GM19043 (cell line): ENCODE measurements around the gene TAF5L.
"Not testable (repeated sequence)": the region's sequence is repeated elsewhere in the genome, so short reads cannot be mapped to it uniquely, and the experiment has no call there.

ENCODE experiments used
- ATAC-seq: cut with Tn5 transposase; IDR thresholded peaks from one replicate; pipeline ENCODE4 v1.9.1; 2021; ENCODE audit warnings: low read depth; ENCODE audit not compliant: unreplicated experiment

Gene TAF5L

DNA sequence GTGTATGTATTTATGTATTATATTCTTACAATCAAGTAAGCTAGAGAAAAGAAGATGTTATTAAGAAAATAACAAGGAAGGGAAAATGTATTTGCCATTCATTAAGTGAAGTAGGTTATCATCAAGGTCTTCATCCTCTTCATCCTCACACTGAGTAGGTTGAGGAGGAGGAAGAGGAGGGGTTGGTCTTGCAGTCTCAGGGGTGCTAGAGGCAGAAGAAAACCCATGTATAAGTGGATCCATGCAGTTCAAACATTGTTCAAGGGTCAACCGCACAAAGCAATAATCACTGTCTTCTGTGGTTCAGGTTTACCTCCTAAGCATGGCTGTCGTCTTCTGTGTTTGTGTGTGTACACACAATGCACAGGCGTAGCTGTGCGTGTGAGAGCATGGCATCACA, 17.0 kb upstream of the TAF5L start:
- no peak for ATAC-seq

DNA sequence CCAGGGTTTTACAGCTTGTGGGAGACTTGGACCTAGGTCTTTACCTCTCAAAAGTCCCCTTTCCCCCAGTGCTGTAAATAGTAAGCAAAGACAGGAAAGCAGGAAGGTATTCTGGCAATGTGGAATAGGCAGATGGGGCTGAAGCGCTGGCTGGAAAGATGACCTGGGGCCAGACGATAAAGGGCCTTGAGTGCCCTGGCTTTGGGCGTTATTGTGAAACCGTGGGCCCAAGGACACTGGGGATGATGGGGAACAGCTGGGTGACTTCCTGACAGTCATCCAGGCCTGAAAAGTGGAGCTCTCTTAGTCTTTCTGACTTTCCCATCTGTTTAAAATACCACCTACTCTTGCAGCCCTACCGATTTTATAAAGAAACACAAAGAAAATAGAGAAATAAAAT, 16.5 kb upstream of the TAF5L start:
- no peak for ATAC-seq

DNA sequence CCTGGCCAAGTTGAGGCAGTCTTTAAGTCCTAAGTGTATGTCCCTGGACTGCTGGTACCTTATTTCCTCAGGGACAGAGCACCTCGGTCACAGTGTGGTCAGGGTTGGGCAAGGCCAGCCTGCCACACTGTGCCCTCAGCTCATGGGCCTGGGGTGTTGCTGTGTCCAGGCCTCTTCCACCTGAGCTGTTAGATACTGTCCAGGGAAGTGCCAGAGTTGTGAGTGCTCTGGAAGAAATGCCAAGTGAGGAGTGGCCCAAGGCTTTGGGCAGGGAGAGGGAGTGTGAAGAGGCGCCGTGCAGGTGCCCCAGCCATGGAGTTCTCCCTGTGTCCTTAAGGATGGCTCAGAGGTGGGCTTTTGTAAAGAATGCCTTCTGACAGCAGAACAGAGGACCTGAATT, 15.4 kb upstream of the TAF5L start:
- ATAC-seq, result no peak

DNA sequence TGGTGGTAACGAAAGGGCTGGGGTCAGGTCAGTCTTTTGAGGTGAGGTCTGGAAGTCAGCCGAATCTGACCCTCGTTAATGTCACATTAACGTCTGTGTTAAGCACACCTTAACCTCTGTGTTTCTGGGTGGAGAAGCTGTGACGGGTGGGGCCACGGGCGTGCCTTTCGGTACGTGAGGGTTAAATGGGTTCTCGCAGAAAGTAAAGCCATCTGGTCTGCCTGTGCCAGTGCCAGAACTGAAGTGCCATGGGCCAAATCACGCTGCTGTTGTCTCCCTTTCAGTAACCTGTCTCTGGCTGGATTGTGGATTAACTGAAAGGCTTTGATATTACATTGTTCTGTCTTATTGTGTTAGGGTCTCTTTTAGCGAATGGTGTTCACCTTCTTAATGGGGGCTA, 14.5 kb upstream of the TAF5L start:
- no peak for ATAC-seq

DNA sequence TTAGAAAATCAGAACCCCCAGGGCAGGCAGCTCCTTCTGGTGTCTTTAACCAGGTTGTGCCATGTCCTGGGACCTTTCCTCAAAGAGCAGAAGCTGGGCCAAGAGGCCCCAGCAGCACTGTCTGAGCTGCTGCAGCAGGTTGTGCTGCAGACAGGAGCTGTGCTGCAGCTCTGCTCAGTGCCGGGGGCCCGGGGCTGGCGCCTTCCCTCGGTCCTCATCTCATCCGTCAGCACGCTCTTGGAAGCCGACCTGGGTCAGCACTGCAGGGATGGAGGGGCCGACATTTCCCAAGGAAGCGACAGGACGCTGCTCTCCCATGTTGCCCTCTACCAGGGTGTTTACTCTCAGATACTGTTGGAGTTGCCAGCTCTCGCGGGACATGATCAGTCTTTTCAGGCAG, 11.8 kb upstream of the TAF5L start:
- ATAC-seq, result no peak

DNA sequence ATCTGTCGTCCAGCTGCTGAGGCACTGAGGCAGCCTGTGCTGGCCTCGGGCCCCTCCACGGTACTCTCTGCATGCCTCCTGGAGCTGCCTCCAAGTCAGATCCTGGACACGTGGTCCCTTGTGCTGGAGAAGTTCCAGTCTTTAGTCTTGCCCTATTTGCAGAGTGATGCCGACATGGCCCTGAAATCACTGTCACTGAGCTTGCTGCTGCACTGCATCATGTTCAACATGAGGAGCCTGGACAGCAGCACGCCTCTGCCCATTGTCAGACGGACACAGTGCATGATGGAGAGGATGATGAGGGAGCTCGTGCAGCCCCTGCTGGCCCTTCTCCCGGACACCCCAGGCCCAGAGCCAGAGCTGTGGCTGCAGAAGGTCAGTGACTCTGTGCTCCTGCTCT, 10.1 kb upstream of the TAF5L start:
- ATAC-seq, result no peak

DNA sequence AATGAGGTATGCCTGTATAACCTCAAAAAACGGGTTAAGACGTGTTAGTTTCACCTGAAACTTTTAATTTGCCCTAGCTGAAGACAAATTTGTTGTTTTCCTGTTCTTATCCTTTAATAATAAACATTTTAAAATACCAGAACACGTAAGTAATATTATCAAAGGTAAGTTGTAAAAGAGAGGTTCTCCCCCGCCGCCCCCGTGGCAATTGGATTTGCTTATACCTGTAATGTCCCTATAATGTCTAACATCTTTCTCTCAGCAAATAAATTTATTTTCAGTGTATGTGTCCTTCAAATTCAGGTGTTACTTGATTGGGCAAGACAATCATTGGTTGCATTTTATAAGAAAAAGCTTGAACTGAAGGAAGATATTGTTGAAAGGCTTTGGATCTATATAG, 6.0 kb upstream of the TAF5L start:
- ATAC-seq, result no peak

DNA sequence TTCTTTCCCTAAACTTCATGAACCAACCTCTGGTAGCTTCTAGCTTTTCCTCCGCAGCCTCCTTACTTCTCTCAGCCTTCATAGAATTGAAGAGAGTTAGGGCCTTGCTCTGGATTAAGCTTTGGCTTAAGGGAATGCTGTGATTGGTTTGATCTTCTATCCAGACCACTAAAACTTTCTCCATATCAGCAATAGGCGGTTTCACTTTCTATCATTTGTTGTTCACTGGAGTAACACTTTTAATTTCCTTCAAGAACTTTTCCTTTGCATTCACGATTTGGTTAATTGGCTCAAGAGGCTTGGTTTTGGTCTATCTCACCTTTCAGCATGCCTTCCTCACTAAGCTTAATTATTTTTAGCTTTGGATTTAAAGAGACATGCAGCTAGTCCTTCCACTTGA, 5.2 kb upstream of the TAF5L start:
- no peak for ATAC-seq

DNA sequence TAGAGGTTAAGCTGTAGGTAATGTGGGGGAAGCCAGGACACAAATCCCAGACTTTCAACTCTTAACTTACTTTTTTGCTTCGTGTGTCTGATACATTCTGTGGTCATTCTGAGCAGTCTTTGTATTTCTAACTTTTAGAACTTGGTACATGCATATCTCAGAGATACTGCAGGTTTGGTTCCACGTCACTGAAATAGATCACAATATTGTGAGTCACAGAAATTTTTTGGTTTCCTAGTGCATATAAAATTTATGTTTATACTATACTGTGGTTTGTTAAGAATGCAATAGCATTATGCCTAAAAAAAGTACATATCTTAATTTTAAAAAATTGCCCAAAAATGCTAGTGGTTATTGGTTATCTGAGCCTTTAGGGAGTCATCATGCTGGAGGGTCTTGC, 3.3 kb upstream of the TAF5L start:
- no peak for ATAC-seq

DNA sequence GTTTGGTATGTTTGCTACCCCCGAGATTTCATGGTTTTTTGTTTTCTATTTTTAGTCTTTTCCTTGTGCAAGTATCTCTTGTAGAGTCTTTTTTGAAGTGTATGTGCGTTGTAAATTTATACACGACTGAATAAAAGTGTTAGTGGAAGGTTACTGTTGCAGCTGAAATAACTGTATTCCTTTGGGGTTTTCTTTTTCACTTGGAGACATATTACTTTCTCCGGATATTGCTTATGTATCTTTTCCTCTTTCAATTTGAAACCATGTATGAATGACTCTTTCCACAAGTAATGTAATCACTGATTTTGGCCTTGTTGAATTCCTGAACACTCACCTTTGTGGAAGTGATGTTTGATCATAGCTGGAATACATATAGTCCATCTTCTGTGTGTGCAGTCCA, 1.1 kb upstream of the TAF5L start:
- ATAC-seq, result no peak

DNA sequence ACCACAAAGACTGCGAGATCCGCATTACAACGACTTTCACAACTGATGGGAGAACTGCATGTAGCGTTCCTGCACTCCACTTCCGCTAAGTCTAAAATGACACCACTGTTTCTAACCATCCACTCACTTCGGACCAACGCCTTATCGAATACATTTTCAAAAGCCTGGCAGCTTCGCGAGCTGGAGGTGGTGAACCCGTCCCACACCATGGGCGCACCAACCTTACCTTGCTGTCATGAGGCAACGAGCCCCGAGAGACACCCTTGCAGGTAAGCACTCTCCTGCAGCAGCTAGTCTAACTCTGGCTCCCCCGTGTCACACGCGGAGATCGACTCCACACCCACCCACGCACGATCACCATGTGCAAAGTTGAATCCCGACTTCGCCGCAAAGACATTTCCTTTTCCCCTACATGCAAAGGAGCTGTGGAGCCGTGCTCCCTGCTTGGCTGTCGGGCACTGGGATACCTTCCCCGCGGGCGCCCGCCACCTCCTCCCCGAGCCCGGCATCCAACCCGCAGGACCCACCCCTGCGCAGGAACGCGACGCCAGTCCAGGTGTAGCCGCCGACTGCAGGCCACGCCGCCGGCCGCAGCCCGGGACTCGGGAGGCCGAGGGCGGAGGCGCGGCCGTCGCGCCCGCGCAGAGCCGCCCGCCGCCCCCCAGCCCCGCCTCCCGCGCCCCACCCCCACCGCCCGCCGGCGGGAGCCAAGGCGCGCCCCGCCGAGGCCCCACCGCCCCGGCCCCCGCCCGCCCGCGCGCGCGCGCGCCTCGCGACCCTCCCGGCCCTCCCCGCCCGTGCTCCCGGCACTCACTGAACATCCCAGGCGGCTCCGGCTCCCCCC, 629 bp downstream of the TAF5L start:
- ATAC-seq, result peak; percentile 33

DNA sequence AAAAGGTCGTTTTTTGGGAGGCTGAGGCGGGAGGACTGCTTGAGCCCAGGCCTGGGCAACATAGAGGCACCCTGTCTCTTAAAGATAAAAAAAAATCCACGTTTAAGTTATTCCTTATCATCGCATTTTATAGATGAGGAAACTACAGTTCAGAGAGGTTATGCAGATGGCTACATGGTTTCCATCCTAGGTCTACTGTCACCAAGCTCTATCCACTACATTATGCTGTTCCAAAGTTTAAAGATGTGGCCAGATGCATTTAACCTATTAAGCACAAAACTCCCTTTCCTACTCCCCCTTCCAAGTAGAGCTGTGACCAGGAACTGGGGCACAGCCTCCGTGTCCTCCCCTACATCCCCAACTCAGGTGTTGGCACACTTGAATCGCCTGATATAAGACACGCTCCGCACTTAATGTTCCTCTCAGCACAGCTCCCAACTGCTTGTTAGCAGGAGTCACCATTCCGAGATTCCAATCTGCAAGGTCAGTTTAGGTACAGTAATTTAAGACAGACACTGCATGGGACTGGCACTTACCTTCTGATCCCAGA, 1.3 kb downstream of the TAF5L start:
- ATAC-seq, result no peak

DNA sequence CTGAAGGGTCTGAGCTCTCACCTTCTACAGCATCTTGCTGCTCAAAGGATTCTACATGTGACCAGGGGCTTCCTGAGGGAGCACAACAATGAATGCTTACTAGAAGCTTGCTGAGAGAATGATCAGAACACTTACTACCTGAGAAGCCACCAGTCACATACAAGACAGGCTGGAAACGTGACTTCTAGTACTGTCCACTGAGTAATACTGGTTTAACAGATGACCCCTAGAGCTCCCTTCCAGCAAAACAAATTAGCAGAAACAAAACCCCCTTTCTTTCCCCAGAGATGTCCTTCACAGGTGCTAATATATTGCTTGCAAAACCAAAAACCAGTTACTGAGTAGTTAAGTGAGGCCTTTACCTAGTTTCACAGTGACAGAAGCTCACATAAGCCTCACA, 2.1 kb downstream of the TAF5L start:
- ATAC-seq, result no peak

DNA sequence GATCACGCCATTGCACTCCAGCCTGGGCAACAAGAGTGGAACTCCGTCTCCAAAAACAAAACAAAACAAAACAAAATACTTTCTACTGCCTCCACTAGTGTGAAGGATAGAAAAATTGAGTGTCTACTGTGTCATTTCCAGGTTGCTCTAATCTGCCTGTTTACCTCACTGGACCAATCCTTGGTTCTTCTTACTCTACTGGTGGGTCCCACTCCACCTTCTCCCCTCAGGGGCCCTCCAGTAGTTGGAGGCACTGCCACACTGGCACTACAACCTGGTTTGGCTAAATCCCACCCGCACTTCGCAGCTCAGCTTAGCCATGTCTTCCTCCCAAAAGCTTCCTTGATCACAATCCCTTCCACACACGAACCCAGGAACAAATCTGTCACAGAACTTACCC, 2.7 kb downstream of the TAF5L start:
- no peak for ATAC-seq

DNA sequence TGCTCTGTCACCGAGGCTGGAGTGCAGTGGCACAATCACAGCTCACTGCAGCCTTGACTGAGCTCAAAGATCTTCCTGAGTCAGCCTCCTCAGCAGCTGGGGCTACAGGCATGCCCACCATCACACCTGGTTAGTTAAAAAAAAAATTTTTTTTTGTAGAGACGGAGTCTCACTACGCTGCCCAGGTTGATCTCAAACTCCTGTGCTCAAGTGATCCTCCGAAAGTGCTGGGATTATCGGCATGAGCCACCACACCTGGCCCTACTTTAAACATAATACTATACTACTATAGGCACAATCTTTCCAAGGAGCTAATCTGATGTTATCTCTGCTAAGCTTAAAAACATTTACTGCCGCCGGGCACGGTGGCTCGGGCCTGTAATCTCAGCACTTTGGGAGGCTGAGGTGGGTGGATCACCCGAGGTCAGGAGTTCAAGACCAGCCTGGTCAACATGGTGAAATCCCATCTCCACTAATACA, 3.2 kb downstream of the TAF5L start:
- ATAC-seq, result not testable (repeated sequence)

DNA sequence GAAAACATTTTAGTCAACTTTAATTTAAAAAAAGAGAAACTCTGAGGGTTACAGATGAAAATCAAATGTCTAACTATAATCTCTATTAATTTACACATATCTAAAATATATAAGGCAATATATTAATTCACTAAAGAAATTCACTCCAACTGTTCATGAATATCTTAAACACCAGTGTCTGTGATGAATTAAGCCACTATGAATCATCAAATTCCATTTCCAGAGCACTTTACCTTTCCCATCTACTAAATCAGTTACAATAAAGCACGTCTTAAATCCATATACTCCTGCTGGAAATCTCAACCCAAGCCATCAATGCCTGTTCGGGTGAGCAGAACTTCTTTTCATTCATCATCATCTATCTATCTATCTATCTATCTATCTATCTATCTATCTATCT, 4.3 kb downstream of the TAF5L start:
- no peak for ATAC-seq

DNA sequence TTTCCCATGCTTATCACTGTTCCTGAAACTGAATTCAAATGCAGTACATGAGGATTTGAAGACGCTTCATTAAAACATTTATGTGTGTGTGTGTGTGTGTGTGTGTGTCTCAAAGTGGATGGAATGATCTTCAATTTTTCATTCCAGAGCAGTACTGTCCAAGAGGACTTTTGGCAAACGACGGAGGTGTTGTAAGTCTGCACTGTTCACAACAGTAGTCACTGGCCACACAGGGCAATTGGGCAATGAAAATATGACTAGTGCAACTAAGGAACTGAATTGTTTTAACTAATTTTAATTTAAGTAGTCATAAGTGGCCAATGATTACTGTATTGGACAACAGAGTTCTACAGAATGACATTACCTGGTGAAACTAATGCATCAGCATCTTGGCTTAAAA, 5.0 kb downstream of the TAF5L start:
- no peak for ATAC-seq

DNA sequence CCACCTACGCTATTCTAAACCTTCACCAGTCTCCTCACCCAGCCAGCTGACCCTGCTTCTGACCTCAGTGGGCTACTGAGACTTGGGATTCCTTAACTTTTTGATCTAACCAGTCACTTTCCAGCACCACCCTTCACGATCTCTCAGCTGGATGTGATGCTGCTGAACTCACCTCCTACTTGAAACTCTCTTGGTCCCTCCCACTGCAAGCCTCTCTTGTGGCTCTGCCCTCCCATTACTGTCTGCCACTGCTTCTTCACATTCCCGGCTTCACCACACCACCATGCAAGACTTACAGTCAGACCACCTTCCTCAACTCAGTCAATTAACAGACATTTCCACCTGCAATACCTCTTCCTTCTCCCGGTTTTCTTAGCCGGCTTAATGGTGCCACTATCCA, 6.3 kb downstream of the TAF5L start:
- no peak for ATAC-seq

DNA sequence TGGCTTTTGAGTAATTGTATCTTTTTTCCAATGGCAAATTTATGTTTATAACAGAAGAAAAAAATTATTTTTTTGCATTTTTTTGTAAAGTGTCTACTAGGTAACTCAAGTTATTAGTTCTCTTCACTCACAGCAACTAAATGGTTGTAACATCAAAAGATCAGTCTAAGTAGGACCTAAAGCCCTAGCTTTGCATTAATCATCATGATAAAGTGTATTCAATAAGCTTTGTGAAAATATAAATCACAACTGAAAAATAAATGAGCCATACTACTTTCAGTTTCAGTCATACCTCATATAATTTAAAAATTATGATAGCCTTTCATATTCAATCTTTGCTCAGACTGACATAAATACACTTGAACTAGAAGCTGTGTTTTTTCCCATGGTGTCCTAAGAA, 6.9 kb downstream of the TAF5L start:
- ATAC-seq, result no peak

DNA sequence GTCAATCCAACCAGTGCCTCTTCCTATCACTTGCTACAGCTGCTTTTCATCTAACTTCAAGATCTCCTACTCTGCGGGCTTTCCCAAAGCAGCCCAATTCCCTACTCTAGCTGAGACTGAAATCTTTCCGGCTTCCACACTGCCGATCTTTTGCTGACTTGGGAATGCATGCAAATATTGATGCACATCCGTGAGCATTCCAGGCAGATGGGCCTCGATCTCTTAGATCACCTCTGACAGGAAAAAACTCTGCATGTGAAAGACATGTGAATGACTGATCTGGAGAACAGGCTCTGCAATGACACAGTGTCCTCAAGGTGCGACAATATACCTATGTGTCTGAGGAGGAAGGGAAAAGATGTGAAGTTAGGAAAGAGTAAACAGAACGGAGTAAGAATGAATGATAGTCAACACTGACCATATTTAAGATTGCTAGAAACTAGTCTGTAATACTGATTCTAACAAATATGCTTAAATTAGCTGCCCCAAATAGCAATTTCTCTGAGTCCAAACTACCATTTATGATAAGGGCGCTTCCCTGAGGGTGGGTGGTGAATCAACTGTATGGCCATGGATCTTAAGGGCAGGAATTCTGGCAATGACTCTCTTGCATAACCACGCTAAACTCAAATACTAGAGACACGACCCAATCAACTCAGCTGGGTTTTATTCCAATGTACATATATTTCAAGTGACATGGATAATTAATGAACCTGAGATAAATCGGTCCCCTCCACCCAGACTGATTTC, 8.4 kb downstream of the TAF5L start:
- no peak for ATAC-seq

DNA sequence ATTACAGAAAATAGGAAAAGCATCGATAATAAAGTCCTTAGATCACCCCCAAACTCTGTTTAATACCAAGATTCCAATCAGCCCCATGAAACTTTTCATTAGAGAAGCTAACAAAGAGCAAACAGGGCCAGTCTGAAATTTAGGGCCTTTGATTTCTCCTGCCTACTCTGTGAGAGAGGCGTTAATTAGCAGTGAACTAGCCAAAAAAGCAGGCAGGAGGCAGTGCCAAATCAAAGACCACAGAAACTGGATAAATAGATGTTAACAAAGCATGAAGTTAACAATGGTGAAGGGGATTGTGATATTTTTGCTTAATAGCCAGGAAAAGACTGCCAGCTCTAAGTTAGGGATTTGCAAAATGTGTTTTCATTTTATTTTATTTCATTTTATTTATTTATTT, 11.2 kb downstream of the TAF5L start:
- ATAC-seq, result no peak

DNA sequence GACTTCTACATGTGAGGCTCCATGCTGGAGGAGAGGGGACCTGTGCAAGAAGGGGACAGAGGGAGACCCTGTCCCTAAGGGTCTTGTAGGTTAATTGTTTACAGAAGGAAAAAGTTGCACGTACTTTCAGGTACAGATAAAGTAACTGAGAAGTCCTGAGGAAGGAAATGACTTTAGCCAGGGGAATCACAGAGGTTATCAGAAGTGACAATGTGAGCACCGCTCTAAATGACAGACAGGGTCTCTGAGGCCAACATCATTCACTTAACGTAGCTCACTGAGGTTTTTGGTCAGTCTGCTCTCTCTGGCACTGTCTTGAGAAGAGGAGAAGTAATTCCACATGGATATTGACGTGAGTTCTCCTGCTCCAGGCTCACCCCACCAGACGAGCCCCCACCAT, 12.0 kb downstream of the TAF5L start:
- ATAC-seq, result no peak
